Epithelial cell of esophagus (primary cell): ENCODE data around the gene PRCC.

Experiments used
- DNase-seq: peaks from one replicate; pipeline ENCODE4 v3.0.0; 2010; ENCODE audit warnings: low read depth
- H3K4me3 ChIP-seq: 2 replicates; pipeline ENCODE4 v1.5.1; 2011; ENCODE audit warnings: mild to moderate bottlenecking, low read length, control low read depth
- TF ChIP-seq, protein P1 (sequence below): IDR thresholded peaks from 2 replicates; pipeline ENCODE4 v1.5.1; 2011; ENCODE audit warnings: low read depth, mild to moderate bottlenecking, low read length, control low read depth, inconsistent platforms; ENCODE audit not compliant: insufficient read depth; ENCODE audit errors: missing control alignments

PRCC gene

DNA sequence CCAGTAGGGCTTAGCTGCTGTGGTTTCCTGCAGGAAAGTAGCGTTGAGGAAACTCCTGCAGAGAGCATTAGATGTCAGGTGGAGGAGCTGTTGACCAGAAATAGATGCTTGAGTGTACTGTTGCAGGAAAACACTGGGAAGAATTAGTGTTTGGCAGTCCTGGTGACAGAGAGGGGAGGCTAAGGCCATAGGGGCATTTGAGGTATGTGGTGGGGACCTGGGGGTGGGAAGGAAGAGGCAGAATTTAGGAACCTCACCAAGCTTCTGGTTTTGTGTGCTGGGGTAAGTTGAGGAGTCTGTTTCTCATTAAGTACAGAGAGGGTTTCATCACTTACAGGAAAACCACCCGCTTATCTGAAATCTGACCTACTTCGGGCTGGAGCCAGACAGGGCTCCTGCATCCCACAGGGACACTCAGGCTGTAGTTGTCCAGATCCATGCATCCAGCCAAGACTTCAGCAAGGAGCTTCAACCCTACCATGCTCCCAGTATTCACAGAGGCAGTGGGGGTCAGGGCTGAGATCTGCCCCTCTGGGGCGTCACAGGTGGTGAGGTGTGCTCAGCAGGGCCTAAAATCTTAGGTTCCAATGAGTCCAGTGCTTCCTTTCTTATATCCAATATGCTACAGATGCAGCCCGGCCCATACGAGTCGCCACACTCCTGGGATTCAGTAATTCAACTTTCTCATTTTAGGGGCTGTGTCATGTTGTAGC lies 34.2 kb downstream of the PRCC start:
- TF ChIP-seq, protein P1, sequence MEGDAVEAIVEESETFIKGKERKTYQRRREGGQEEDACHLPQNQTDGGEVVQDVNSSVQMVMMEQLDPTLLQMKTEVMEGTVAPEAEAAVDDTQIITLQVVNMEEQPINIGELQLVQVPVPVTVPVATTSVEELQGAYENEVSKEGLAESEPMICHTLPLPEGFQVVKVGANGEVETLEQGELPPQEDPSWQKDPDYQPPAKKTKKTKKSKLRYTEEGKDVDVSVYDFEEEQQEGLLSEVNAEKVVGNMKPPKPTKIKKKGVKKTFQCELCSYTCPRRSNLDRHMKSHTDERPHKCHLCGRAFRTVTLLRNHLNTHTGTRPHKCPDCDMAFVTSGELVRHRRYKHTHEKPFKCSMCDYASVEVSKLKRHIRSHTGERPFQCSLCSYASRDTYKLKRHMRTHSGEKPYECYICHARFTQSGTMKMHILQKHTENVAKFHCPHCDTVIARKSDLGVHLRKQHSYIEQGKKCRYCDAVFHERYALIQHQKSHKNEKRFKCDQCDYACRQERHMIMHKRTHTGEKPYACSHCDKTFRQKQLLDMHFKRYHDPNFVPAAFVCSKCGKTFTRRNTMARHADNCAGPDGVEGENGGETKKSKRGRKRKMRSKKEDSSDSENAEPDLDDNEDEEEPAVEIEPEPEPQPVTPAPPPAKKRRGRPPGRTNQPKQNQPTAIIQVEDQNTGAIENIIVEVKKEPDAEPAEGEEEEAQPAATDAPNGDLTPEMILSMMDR, result no peak
- DNase-seq, result no peak
- H3K4me3 ChIP-seq, result no peak overlapping the region

DNA sequence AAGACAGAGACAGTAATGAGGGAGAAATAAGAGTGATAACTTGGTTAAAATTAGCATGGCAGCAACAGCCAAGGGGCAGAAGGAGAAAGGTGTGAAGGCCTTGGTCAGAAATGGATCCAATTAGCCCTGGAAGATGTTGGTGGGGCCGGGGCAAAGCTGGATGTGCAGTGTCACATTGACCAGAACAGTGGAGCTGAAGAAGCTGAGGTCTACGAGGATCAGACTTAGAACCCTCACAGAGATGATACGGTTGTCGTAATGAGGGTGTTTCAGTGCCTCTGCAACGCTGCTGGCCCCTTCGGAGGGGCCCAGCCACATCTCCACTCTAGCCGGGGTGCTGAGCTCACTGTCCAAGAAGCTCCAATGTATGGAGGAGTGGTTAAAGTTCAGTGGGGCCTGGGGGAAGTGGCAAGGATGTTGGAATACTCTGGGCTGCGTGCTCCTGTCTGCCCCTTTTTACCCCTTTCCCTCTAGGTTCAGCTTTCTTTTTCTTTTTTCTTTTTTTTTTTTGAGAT lies 35.1 kb downstream of the PRCC start:
- no peak for DNase-seq
- no peak overlapping the region for H3K4me3 ChIP-seq
- TF ChIP-seq, protein P1, result no peak

DNA sequence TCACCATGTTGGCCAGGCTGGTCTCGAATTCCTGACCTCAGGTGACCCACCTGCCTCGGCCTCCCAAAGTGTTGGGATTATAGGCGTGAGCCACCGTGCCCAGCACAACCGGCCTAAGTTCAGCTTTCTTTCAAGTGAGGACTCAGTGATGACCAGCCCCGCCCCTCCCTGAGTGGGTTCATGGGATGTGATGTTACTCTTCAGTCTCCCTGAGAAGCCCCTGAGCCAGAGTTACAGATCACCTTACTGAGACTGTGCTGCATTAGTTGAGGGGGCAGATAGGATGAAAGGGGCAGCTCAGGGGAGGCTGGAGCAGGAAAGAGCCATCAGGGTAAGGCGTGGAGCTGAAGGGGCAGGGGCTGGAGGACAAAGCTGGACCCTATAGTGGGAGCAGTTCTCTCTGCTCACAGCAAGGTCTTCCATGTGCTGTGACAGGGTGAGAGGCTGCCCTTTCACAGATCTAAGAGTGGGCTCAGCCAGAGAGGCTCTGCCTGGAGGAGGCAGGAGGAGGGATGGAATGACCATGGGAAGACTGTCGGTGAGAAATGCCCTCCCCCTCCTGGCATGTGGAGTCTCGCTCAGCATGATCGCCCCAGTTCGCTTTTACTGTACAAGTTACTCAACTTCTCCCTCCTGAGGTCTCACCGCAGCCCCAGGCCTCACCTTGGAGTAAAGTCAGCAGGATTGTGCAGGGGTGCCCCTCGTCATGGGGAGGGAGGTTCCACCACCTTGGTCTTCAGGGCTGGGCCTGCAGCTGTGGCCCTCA lies 35.9 kb downstream of the PRCC start:
- no peak overlapping the region for H3K4me3 ChIP-seq
- peak; percentile 31 for DNase-seq
- TF ChIP-seq, protein P1, result no peak

DNA sequence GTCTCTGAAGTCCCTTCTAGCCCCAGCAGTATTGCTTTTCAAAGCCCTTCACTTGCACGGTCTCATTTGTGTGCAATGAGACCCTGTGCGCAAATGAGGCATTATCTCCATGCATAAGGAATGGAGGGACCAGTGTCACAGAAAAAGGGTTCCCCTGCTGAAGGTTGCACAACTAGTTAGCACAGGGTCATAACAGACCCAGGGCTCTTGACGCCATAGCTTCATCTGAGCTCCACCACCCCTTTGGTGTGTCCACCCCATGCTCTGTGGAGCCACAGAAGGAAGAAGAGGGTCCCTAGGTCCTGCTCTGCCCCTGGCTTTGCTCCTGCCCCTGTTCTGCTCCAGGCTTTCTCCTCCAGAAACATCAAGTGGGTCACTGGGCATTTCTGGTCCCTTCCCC lies 36.7 kb downstream of the PRCC start:
- H3K4me3 ChIP-seq, result no peak overlapping the region
- no peak for DNase-seq
- TF ChIP-seq, protein P1, result no peak

DNA sequence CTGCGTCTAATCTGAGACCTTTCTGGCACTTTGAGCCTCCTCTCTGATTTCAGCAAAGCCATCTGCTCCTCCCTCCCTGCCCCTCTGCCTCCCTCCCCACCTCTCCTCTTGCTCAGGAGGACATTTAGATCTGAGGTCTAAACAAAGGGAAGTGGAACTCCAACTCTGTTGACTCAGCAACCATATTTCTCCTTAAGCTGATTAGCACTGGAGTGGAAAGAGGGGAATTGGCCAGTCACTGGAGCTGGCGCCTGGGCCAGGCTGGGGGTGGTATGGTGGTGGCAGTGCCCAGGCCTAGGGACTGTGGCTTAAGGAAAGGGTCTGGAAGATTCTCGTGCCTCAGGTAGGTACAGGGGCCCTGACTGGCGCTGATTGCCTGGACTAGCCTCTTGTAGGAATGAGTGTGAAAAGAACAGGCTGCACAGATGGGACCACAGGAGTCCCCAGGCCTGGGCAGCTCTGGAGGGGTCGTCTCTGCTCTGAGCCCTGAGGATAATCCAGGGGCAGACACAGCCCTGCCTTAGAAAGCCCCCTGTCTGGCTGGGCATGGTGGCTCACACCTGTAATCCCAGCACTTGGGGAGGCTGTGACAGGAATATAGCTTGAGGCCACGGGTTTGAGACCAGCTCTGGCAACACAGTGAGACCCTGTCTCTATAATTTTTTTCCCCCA lies 37.4 kb downstream of the PRCC start:
- H3K4me3 ChIP-seq, result no peak overlapping the region
- TF ChIP-seq, protein P1, result no peak
- DNase-seq, result no peak

DNA sequence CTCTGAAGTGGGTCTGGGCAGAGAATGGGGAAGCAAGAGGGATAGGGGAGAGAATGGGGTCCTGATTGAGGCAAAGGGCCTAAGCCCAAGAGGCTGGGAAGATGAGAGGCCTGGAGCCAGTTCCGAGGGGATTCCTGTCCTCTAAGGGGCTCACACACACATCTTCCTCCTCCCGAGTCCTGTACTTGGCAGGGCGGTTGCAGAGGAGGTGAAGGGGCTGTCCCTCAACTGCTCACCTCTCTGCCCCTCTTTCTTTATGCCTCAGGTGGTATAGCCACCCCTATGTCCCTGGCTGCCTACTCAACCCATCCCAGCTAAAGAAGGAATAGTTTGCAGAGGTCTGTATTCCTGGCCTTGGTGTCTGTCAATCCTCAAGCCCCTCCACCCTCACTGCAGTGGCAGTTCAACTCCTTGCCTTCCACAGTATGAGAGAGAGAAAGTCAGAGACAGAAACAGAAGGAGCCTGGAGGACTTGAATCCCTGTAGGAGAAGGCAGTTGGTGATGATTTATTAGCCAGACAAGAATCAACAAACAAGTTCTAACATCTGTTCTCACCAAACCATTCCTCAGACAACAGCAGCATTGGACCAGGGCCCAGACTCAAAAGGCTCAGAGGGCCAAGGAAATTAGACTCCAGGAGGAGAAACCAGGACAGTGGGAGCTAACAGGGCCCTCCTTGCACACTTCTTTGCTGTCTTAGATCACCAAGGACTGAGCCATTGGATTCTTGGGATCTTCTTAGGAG lies 38.6 kb downstream of the PRCC start:
- H3K4me3 ChIP-seq, result no peak overlapping the region
- peak; percentile 50 for DNase-seq
- TF ChIP-seq, protein P1, result no peak
